Neural crest cell (in vitro differentiated cells): ENCODE measurements around the gene CCDC177. TPM values are rescaled to one million over a fixed set of nuclear protein-coding genes. Genes with fewer than 3 reads are reported as not detected.

Experiments
- DNase-seq: peaks from one replicate; pipeline ENCODE4 v3.0.0; 2021; ENCODE audit warnings: low read depth, mixed read lengths, low spot score
- H3K27ac Mint-ChIP-seq: one replicate; pipeline ENCODE4 v1.8.0; 2021; ENCODE audit warnings: mild to moderate bottlenecking, mixed read lengths; ENCODE audit not compliant: unreplicated experiment
- H3K27me3 Mint-ChIP-seq: 2 replicates; pipeline ENCODE4 v1.8.0; 2021; ENCODE audit warnings: low read depth, mild to moderate bottlenecking, mixed read lengths
- H3K36me3 Mint-ChIP-seq: 2 replicates; pipeline ENCODE4 v1.8.0; 2021; ENCODE audit warnings: low read depth, mild to moderate bottlenecking, mixed read lengths
- H3K4me1 Mint-ChIP-seq: 2 replicates; pipeline ENCODE4 v1.8.0; 2021; ENCODE audit warnings: mixed read lengths
- H3K4me3 Mint-ChIP-seq: one replicate; pipeline ENCODE4 v1.8.0; 2021; ENCODE audit warnings: mild to moderate bottlenecking, mixed read lengths
- H3K9me3 Mint-ChIP-seq: 2 replicates; pipeline ENCODE4 v1.8.0; 2021; ENCODE audit warnings: mixed read lengths
- CTCF ChIP-seq: fragments of 200-600 bp; sonication (generic); conservative IDR thresholded peaks from 2 replicates; pipeline ENCODE4 v1.5.0; 2021; ENCODE audit warnings: antibody characterized with exemption, mild to moderate bottlenecking
- total RNA-seq: library from RNA; stranded (reverse); gene quantifications from 2 replicates; pipeline ENCODE4 v1.2.1, GENCODE V29; 2021

The CCDC177 gene
- total RNA-seq, 1 donor from 2014 or later, result 7.7 TPM

DNA sequence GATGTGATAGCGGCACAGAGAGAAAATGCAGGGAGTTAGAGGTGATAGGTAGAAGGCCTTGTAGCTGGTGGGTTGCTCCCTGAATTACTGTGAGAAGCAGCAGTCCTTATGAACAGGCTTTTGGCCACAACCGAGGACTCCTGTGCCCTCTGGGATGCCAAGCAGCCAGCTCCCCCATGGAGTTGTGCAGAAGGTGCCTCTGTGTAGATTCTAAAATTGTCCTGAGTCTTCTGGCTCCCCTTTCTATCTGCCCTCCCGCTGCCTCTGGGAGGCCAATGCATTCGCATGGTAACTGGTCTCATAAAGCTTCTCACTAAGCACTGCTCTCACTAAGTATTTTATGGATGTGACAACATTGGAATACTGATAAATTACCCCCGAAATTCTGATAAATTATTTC is 20.7 kb upstream of the CCDC177 start:
- no peak for DNase-seq
- peaks cover 9% of the 10 kb centered on the region for H3K4me1 Mint-ChIP-seq
- no peak overlapping the region for H3K4me3 Mint-ChIP-seq
- TF ChIP-seq CTCF, result no peak
- H3K27ac Mint-ChIP-seq, result no peak overlapping the region
- no peaks in the 10 kb centered on the region for H3K9me3 Mint-ChIP-seq
- no peaks in the 10 kb centered on the region for H3K36me3 Mint-ChIP-seq
- no peaks in the 10 kb centered on the region for H3K27me3 Mint-ChIP-seq

DNA sequence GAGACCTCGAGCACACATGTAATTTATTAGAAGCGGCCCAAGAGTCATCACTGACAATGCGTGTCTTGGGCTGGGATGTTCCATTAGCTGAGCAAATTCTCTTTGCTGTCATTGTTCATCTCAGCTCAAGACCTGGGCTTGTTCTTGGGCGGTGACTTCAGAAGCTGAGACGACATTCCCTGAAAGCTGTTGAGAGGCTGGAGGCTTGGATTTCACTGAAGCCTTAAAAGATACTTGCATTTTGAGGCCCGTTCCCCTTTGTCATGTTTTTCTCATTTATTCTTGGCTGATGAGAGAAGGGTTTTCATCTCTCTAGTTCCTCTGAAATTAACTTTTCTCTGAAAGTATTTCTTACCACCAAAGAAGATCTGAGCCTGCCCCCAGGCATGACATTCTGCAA is 20.2 kb upstream of the CCDC177 start:
- no peaks in the 10 kb centered on the region for H3K27me3 Mint-ChIP-seq
- no peak overlapping the region for H3K27ac Mint-ChIP-seq
- no peaks in the 10 kb centered on the region for H3K9me3 Mint-ChIP-seq
- no peak overlapping the region for H3K4me3 Mint-ChIP-seq
- H3K36me3 Mint-ChIP-seq, result no peaks in the 10 kb centered on the region
- no peak for TF ChIP-seq CTCF
- H3K4me1 Mint-ChIP-seq, result peaks cover 9% of the 10 kb centered on the region
- no peak for DNase-seq

DNA sequence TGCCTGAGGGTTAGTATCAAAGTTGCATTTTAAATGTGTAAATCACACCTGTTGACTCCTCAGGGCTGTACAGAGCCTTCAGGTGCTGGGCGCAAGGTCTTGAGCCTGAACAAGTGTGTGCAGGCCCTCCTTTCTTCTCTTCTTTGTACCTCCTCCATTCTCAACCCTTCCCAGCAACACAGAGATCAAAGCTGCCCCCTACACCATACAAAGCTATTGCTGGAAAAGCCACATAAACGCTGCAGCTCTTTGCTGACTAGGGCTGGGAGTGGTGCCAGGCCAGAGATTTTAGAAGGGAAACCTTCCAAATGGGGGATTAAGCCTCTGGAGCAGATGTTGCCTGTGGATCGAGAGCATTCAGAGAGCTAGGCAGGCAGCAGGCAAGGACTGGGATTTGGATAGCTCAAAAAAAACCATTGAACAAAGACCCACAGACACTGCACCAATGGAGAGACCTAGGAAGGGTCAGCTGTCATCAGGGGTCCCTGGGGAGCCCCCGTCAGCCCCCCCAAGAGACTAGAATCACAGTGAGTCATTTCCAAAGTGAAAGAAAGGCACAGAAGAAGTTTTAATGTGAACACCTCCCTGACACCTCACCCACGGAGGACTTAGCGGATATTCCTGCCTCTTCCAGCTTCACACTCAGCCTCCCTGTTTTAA is 18.5 kb upstream of the CCDC177 start:
- Mint-ChIP-seq H3K27me3 (no peaks in the 10 kb centered on the region), H3K27ac (peak overlapping the region; percentile 37), H3K4me3 (no peak overlapping the region), H3K36me3 (no peaks in the 10 kb centered on the region), H3K4me1 (peaks cover 9% of the 10 kb centered on the region), H3K9me3 (no peaks in the 10 kb centered on the region)
- no peak for TF ChIP-seq CTCF
- no peak for DNase-seq

DNA sequence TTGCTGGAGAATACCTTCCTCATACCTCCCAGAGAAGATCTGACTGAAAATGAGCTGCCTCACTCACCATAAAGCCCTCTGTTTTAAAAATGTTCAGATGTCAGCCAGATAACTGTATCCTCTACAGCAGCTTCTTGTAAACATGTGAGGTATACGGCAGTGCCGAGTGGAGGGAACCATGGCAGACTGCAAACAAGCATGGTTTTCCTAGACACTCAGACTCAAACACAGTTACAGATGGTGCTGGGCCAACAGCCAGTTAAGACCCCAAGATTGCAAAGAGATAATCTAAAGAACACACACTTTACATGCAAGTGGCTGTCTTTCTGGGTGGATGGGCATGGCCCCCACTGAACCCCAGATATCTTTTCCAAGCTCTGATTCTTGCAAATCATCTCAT is 16.6 kb upstream of the CCDC177 start:
- Mint-ChIP-seq H3K27ac (peak overlapping the region; percentile 40), H3K4me1 (peaks cover 9% of the 10 kb centered on the region), H3K36me3 (no peaks in the 10 kb centered on the region), H3K4me3 (no peak overlapping the region), H3K9me3 (no peaks in the 10 kb centered on the region), H3K27me3 (no peaks in the 10 kb centered on the region)
- DNase-seq, result no peak
- TF ChIP-seq CTCF, result no peak

DNA sequence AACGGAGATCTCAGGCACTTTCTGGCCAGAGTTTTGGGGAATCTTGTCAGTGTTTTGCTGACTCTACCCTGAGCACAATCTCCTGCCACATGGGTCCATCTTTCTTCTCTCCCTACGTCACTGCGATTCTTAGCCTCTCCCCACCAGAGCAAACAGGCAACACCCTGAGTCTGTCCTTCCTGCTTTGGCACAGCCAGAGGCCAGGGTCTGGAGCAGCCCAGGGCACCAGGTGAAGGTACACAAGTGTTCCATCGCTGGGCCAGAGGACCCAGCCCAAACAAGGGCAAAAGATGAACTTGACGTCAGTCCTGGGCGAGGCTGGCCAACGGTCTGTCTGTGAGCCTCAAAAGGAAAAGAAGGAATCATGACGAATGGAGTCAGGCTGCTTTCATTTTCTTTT is 12.7 kb upstream of the CCDC177 start:
- Mint-ChIP-seq H3K9me3 (no peaks in the 10 kb centered on the region), H3K36me3 (no peaks in the 10 kb centered on the region), H3K4me1 (no peaks in the 10 kb centered on the region), H3K4me3 (no peak overlapping the region), H3K27ac (no peak overlapping the region), H3K27me3 (no peaks in the 10 kb centered on the region)
- no peak for TF ChIP-seq CTCF
- DNase-seq, result no peak

- Mint-ChIP-seq H3K4me3 (no peak overlapping the region), H3K9me3 (no peaks in the 10 kb centered on the region), H3K27me3 (no peaks in the 10 kb centered on the region), H3K4me1 (no peaks in the 10 kb centered on the region), H3K27ac (no peak overlapping the region), H3K36me3 (no peaks in the 10 kb centered on the region)
- DNase-seq, result no peak
- no peak for TF ChIP-seq CTCF
Observed at GRCh38 chr14:69586404-69586803, 11.7 kb upstream of the CCDC177 start.
